Endothelial cell of umbilical vein (primary cell): ENCODE measurements around the gene MAPK1IP1L. TPM values are rescaled to one million over a fixed set of nuclear protein-coding genes. Genes with fewer than 3 reads are reported as not detected.

Source experiments
- Bru-seq: library from RNA; stranded (reverse); fragments of 400-500 nt; gene quantifications from one replicate; lab custom pipeline; 2021; lab: Mats Ljungman, UMichigan
- BruChase-seq, 2 experiments: library from RNA; stranded (reverse); fragments of 400-500 nt; gene quantifications; one replicate each; lab custom pipeline; 2021; lab: Mats Ljungman, UMichigan
- BruUV-seq: library from RNA; stranded (reverse); fragments of 400-500 nt; replicated peaks from 2 replicates; lab custom pipeline; 2021; lab: Mats Ljungman, UMichigan
- CTCF ChIA-PET: fragments of 300-600, 350-600 bp; sonication (Branson Sonifier 250); formaldehyde crosslinking; loops from one replicate; lab custom pipeline; 2021; ENCODE audit warnings: antibody characterized with exemption, inconsistent platforms; lab: Charles Lee
- POLR2A ChIA-PET: fragments of 300-600, 350-600 bp; sonication (Branson Sonifier 250); formaldehyde crosslinking; loops from one replicate; lab custom pipeline; 2021; ENCODE audit warnings: antibody characterized with exemption, inconsistent platforms; lab: Charles Lee
- DNase-seq: peaks from one replicate; pipeline ENCODE4 v3.0.0-alpha.2; 2011; ENCODE audit warnings: low read depth, low spot score
- FAIRE-seq: peaks from 2 replicates; lab custom pipeline; 2011; peaks lifted over from hg19 to GRCh38; lab: Jason Lieb, UNC
- H2AFZ ChIP-seq: 2 replicates; pipeline ENCODE4 v1.6.0; 2012; ENCODE audit warnings: low read depth, low read length, control low read depth, inconsistent platforms
- H3K27ac ChIP-seq: 2 replicates; pipeline ENCODE4 v1.5.1; 2011; ENCODE audit warnings: low read depth, mild to moderate bottlenecking, control low read depth, low read length, moderate library complexity; ENCODE audit not compliant: insufficient read depth
- H3K27me3 ChIP-seq, 2 experiments: 2 replicates each; pipeline versions ENCODE4 v1.6.0 to v1.6.1; 2011; ENCODE audit warnings: low read length in 2 of 2, mixed read lengths in 1 of 2; ENCODE audit not compliant: control insufficient read depth in 2 of 2, insufficient read depth in 2 of 2
- H3K36me3 ChIP-seq, 2 experiments: 2 replicates in 1 of 2; 3 replicates in 1 of 2; pipeline ENCODE4 v1.5.1; 2011; ENCODE audit warnings: low read length in 2 of 2, mild to moderate bottlenecking in 1 of 2, moderate library complexity in 1 of 2; ENCODE audit not compliant: control insufficient read depth in 2 of 2, insufficient read depth in 2 of 2; ENCODE audit errors: extremely low read depth in 1 of 2
- H3K4me1 ChIP-seq: 3 replicates; pipeline ENCODE4 v1.5.1; 2011; ENCODE audit warnings: mild to moderate bottlenecking, low read length; ENCODE audit not compliant: control insufficient read depth, insufficient read depth; ENCODE audit errors: extremely low read depth
- H3K4me2 ChIP-seq: 2 replicates; pipeline ENCODE4 v1.6.1; 2011; ENCODE audit warnings: low read length, control low read depth, mixed read lengths; ENCODE audit not compliant: insufficient read depth
- H3K4me3 ChIP-seq, 3 experiments: fragments of 200-600 bp in 1 of 3; sonication (generic), shearing (Covaris generic) in 1 of 3; replicated peaks in 1 of 3; 2 replicates each; pipeline ENCODE4 v1.5.1; 2011 to 2016; ENCODE audit warnings: control low read depth in 3 of 3, low read length in 3 of 3, mild to moderate bottlenecking in 2 of 3, inconsistent platforms in 1 of 3, low read depth in 1 of 3, moderate library complexity in 1 of 3; ENCODE audit not compliant: insufficient read depth in 1 of 3
- H3K79me2 ChIP-seq: 2 replicates; pipeline ENCODE4 v1.6.0; 2012; ENCODE audit warnings: low read length, inconsistent platforms; ENCODE audit not compliant: control insufficient read depth, insufficient read depth
- H3K9ac ChIP-seq: replicated peaks from 2 replicates; pipeline ENCODE3; 2011; ENCODE audit warnings: low read length, control low read depth; ENCODE audit not compliant: insufficient read depth; ENCODE audit errors: extremely low read depth
- H3K9me1 ChIP-seq: replicated peaks from 3 replicates; pipeline ENCODE4 v1.6.0; 2011; ENCODE audit warnings: mild to moderate bottlenecking, low read length; ENCODE audit not compliant: control insufficient read depth, insufficient read depth; ENCODE audit errors: extremely low read depth
- H3K9me3 ChIP-seq: replicated peaks from 2 replicates; pipeline ENCODE4 v1.5.1; 2012; ENCODE audit warnings: low read length, inconsistent platforms; ENCODE audit not compliant: control insufficient read depth, insufficient read depth
- H4K20me1 ChIP-seq: replicated peaks from 2 replicates; pipeline ENCODE3; 2011; ENCODE audit warnings: mild to moderate bottlenecking, low read length; ENCODE audit not compliant: control insufficient read depth, insufficient read depth; ENCODE audit errors: extremely low read depth
- MAX ChIP-seq: IDR thresholded peaks from 2 replicates; pipeline ENCODE4 v1.6.1; 2011; ENCODE audit not compliant: insufficient read depth, insufficient read length
- MYC ChIP-seq: IDR thresholded peaks from one replicate; pipeline ENCODE4 v1.6.1; 2011; ENCODE audit warnings: mild to moderate bottlenecking, low read depth, low read length
- POLR2A ChIP-seq: IDR thresholded peaks from 2 replicates; pipeline ENCODE4 v1.6.1; 2012; ENCODE audit warnings: low read depth, mild to moderate bottlenecking, control low read depth, low read length
- POLR2AphosphoS5 ChIP-seq: IDR thresholded peaks from 2 replicates; pipeline ENCODE4 v1.6.1; 2012; ENCODE audit warnings: low read depth, mild to moderate bottlenecking, control low read depth, low read length, moderate library complexity; ENCODE audit not compliant: insufficient read depth
- dilution Hi-C: fragments of 300-500 bp; cut with MboI; formaldehyde crosslinking; loops from one replicate; pipeline ENCODE4 v1.15.0; 2019; ENCODE audit warnings: low sequenced_read_pairs; ENCODE audit not compliant: extremely low pct_ligation_motif_present
- intact Hi-C: fragments of 100-400 bp; cut with micrococcal nuclease; formaldehyde crosslinking; loops from one replicate; pipeline ENCODE4 v1.10.0; 2022
- long read RNA-seq: library from polyadenylated mRNA; stranded (forward); transcript quantifications from one replicate; pipeline ENCODE4 v2.0.0, GENCODE V29; 2021
- polyA minus RNA-seq, 3 experiments: library from RNA; depleted of rRNA, polyadenylated mRNA; stranded (reverse); fragments of >200 nt; gene quantifications; 1 replicate in 1 of 3; 2 replicates in 2 of 3; pipeline ENCODE4 v1.2.3, GENCODE V29; 2011
- polyA plus RNA-seq, 4 experiments: library from polyadenylated mRNA; depleted of rRNA in 3 of 4; stranded (reverse) in 3 of 4; unstranded in 1 of 4; fragments of >200 nt; gene quantifications; 2 replicates each; pipeline versions ENCODE4 v1.2.1 to v1.2.3, GENCODE V29; 2011 to 2012; ENCODE audit warnings: missing spikeins in 1 of 4
- total RNA-seq: library from RNA; stranded (reverse); gene quantifications from 2 replicates; pipeline ENCODE4 v1.2.3, GENCODE V29; 2021
- TF ChIP-seq, protein P1 (sequence below), 2 donors: IDR thresholded peaks; 1 replicate in 1 of 2; 2 replicates in 1 of 2; pipeline ENCODE4 v1.5.1; 2011; ENCODE audit warnings: low read length in 2 of 2, mild to moderate bottlenecking in 2 of 2, moderate library complexity in 2 of 2, control low read depth in 1 of 2, inconsistent platforms in 1 of 2, low read depth in 1 of 2; ENCODE audit not compliant: insufficient read depth in 1 of 2; ENCODE audit errors: extremely low read depth in 1 of 2

The MAPK1IP1L gene
- total RNA-seq (129 and 139 TPM in 2 replicates), polyA plus RNA-seq (208 and 244 TPM in 2 replicates), polyA minus RNA-seq (288 and 322 TPM in 2 replicates), Bru-seq, nascent RNA (percentile 98 among the genes with signal in this experiment), BruChase-seq, experiment 1, labeled RNA remaining after a 6-hour chase (percentile 98 among the genes with signal in this experiment), BruChase-seq, experiment 2, labeled RNA remaining after a 2-hour chase (percentile 99 among the genes with signal in this experiment)
- 140 and 156 TPM in 2 replicates for polyA plus RNA-seq (2011; cell fraction: cytosol; rRNA removed)
- polyA plus RNA-seq (2011; cell fraction: nucleus; rRNA removed), result 61.1 and 78.5 TPM in 2 replicates
- 56.7 and 94.7 TPM in 2 replicates for polyA plus RNA-seq (2012)
- 312 TPM for polyA minus RNA-seq (2011; cell fraction: cytosol; rRNA and poly(A)+ RNA removed)
- 60.5 and 75.3 TPM in 2 replicates for polyA minus RNA-seq (2011; cell fraction: nucleus; rRNA and poly(A)+ RNA removed)
- long read RNA-seq, partial matches to known transcripts, result 46 of 323 reads
- long read RNA-seq, other reads (novel, unspliced or antisense), result 277 of 323 reads

DNA sequence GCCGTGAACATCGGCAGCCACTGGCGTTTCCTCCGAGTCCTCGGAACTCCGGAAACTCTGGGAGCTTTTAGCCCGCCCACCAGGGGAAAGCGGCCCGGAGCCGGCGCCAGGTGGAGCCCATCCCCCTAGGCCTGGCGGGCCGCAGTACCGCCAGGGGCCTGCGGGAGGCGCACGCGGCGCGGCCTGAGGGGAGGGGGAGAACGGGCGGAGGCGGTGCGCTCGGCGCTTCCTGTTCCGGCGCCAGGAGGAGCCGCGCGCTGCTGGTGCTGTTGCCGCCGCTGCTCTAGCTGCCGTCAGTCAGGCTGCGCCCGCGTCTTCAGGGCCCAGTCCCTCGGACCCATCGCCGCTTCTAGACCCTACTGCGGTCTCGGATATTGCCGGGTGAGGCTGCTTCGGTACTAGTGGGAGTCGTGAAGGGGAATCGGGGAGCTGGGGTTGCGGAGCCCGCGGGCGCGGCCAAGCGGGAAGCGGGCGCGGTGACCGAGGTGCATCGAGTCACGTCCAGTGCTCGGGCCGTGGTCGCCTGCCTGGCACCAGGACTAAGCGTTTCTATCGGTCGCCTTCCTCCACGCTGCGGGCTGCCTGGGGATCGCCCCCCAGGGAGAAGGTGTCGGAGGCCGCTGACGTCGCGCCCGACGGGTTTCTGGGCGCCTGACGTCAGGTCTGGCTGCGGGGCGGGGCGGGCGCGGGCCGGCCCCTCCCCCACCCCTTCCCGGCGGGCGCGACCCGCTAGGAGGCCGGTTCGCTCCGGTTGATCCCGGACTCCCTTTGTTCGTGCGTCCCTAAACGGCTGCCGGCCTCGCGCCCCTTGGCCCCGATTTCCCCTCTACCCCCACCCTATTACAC lies at the start of gene MAPK1IP1L:
TSS of gene MAPK1IP1L (plus strand) at position 225 of the 846 bp plus-strand sequence. CDS start 10,037 bp downstream, outside the sequence.
- no peak for TF ChIP-seq MYC
- TF ChIP-seq POLR2AphosphoS5, result peak; percentile 99
- TF ChIP-seq, protein P1, sequence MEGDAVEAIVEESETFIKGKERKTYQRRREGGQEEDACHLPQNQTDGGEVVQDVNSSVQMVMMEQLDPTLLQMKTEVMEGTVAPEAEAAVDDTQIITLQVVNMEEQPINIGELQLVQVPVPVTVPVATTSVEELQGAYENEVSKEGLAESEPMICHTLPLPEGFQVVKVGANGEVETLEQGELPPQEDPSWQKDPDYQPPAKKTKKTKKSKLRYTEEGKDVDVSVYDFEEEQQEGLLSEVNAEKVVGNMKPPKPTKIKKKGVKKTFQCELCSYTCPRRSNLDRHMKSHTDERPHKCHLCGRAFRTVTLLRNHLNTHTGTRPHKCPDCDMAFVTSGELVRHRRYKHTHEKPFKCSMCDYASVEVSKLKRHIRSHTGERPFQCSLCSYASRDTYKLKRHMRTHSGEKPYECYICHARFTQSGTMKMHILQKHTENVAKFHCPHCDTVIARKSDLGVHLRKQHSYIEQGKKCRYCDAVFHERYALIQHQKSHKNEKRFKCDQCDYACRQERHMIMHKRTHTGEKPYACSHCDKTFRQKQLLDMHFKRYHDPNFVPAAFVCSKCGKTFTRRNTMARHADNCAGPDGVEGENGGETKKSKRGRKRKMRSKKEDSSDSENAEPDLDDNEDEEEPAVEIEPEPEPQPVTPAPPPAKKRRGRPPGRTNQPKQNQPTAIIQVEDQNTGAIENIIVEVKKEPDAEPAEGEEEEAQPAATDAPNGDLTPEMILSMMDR (IDR thresholded peaks at IDR 0.05; ENCODE audit: extremely low read depth in 1 of 2, insufficient read depth in 1 of 2, low read depth in 1 of 2, low read length in 2 of 2), result peak; percentile 95 to 100
- peak; percentile 9 for TF ChIP-seq MAX
- TF ChIP-seq POLR2A, result peak; percentile 98
- no peaks in the 10 kb centered on the region for H3K9me1 ChIP-seq
- dilution Hi-C loops, result no loop called here
- DNase-seq (peak; percentile 95), FAIRE-seq (no peak)
- peaks cover 4% of the 10 kb centered on the region for H4K20me1 ChIP-seq
- H3K79me2 ChIP-seq, result peaks cover 49% of the 10 kb centered on the region
- ChIA-PET POLR2A (interaction anchor here (0.7 to 1.5 kb wide), 5 partner anchors 13 to 25 kb away, joined by 3 to 10 read pairs (median 3); partner anchors contain the start of genes SOCS4 and WDHD1), CTCF (interaction anchor here (0.6 to 2.7 kb wide), 26 partner anchors 9 to 303 kb away, joined by 3 to 42 read pairs (median 4); partner anchors contain the start of genes SOCS4 and WDHD1)
- peak within 1 kb of the TSS; percentile 100 for H3K27ac ChIP-seq
- peak within 1 kb of the TSS; percentile 33 to 85 (median 78) for H3K4me3 ChIP-seq
- intact Hi-C loops, result loop anchor here (1.0 to 2.0 kb wide), 4 partner anchors 24 to 78 kb away; partner anchors contain the start of genes LGALS3, SOCS4 and WDHD1
- no peaks in the 10 kb centered on the region for H3K27me3 ChIP-seq
- H3K36me3 ChIP-seq, result peaks cover 0 to 5% of the 10 kb centered on the region in 2 experiments
- peaks cover 17% of the 10 kb centered on the region for H3K4me1 ChIP-seq
- peak within 1 kb of the TSS; percentile 95 for H3K4me2 ChIP-seq
- H3K9me3 ChIP-seq, result no peaks in the 10 kb centered on the region
- H2AFZ ChIP-seq, result peak within 1 kb of the TSS; percentile 63
- BruUV-seq, result no TSS peak
- H3K9ac ChIP-seq, result peak within 1 kb of the TSS; percentile 100
